ENCODE results near the gene SLC2A9.

- no peak for TF ChIP-seq CTCF (IDR thresholded peaks at IDR 0.05; ENCODE audit: low read depth, low read length)
- TF ChIP-seq EZH2phosphoT487 (IDR thresholded peaks at IDR 0.05; ENCODE audit: low read depth), result no peak
These were observed 1.2 kb upstream of the SLC2A9 start for GRCh38 chr4:10022346-10023049.

All from OCI-LY3 (cell line).